ENCODE results near the gene ANKRD10. TPM values are rescaled to one million over a fixed set of nuclear protein-coding genes. Genes with fewer than 3 reads are reported as not detected.

Gene ANKRD10
- total and polyA plus RNA-seq, 2 of the 8 experiments (the other 6 are each of a cell fraction or from before 2014, with no cell fraction given): 146 to 218 TPM

- no peak overlapping the region for H2BK20ac ChIP-seq (ENCODE audit: low read length)
- H4K5ac ChIP-seq (ENCODE audit: insufficient read length, low read depth, low read length): no peak overlapping the region
- no peaks in the 10 kb centered on the region for H3K23me2 ChIP-seq (ENCODE audit: low read depth, low read length)
- no peaks in the 10 kb centered on the region for H3K79me1 ChIP-seq (ENCODE audit: low read depth, low read length)
- H3K27ac ChIP-seq (ENCODE audit: low read depth, low read length): no peak overlapping the region
- H3K36me3 ChIP-seq (ENCODE audit: control insufficient read depth in 2 of 4, insufficient read depth in 4 of 4, low read length in 3 of 4): no peaks in the 10 kb centered on the region
- H2BK120ac ChIP-seq (replicated peaks; ENCODE audit: low read depth, low read length): no peak overlapping the region
- no peak overlapping the region for H3K14ac ChIP-seq (ENCODE audit: insufficient read length)
- no peaks in the 10 kb centered on the region for H3K79me2 ChIP-seq (ENCODE audit: control insufficient read depth in 1 of 2, insufficient read depth in 2 of 2, low read length in 2 of 2)
- no peak overlapping the region for H2BK5ac ChIP-seq (ENCODE audit: low read depth, low read length)
- no peaks in the 10 kb centered on the region for H3K4me1 ChIP-seq (replicated peaks in 1 of 4; ENCODE audit: control insufficient read depth in 3 of 4, insufficient read depth in 4 of 4, low read length in 3 of 4)
- H4K91ac ChIP-seq (replicated peaks; ENCODE audit: insufficient read length, low read length): no peak overlapping the region
- no peaks in the 10 kb centered on the region for H4K20me1 ChIP-seq (replicated peaks in 1 of 2; ENCODE audit: control insufficient read depth in 1 of 2, insufficient read depth in 2 of 2, low read length in 2 of 2)
- no peaks in the 10 kb centered on the region for H3K27me3 ChIP-seq (replicated peaks in 1 of 4; ENCODE audit: control insufficient read depth in 3 of 4, extremely low read depth in 1 of 4, insufficient read depth in 3 of 4, low read length in 3 of 4)
- ChIA-PET CTCF (ENCODE audit: partially characterized antibody) (interaction anchor here (0.6 kb wide), 1 partner anchor 242 kb away, joined by 3 read pairs; no protein-coding TSS in a partner anchor), POLR2A (ENCODE audit: partially characterized antibody) (no interaction called here)
- no peak overlapping the region for H3K56ac ChIP-seq (replicated peaks; ENCODE audit: insufficient read length, low read depth, low read length)
- H4K8ac ChIP-seq (ENCODE audit: extremely low read depth, insufficient read depth, low read length): no peak overlapping the region
- H3K4me2 ChIP-seq (ENCODE audit: insufficient read depth in 1 of 2, low read depth in 2 of 2, low read length in 2 of 2): no peak overlapping the region
- no peak overlapping the region for H2BK12ac ChIP-seq (ENCODE audit: low read depth, low read length)
- H2AK5ac ChIP-seq (ENCODE audit: low read depth, low read length): no peak overlapping the region
- H3K4me3 ChIP-seq (ENCODE audit: extremely low read depth in 1 of 4, insufficient read depth in 2 of 4, low read depth in 3 of 4, low read length in 4 of 4): no peak overlapping the region
- 74% methylated on average over 7 of the region's 7 CpGs; no CpG with 5 or more reads in 1 of the 2 experiments for WGBS, 2 experiments (ENCODE audit: extremely low coverage in 1 of 2, insufficient coverage in 1 of 2, insufficient read length in 1 of 2, insufficient replicate concordance in 2 of 2, low coverage in 1 of 2, low lambda C conversion rate in 2 of 2, missing lambda C conversion rate in 1 of 2)
- H3K23ac ChIP-seq (ENCODE audit: insufficient read length): no peak overlapping the region
- no peaks in the 10 kb centered on the region for H3K9me3 ChIP-seq (ENCODE audit: insufficient read depth in 2 of 2, low read depth in 1 of 2, low read length in 1 of 2)
- H3K18ac ChIP-seq (ENCODE audit: extremely low read depth, low read length): no peak overlapping the region
- TF ChIP-seq SP4 (IDR thresholded peaks at IDR 0.05; ENCODE audit: low read length): no peak
- no peak for TF ChIP-seq SRF (IDR thresholded peaks at IDR 0.05; ENCODE audit: low read depth, low read length)
- no peak for TF ChIP-seq SAP30 (IDR thresholded peaks at IDR 0.05; ENCODE audit: insufficient read depth, insufficient replicate concordance, low read length)
- no peak for TF ChIP-seq NRF1 (IDR thresholded peaks at IDR 0.05; ENCODE audit: low read depth, low read length)
- no peak for TF ChIP-seq PHF8 (conservative IDR thresholded peaks at IDR 0.05; ENCODE audit: low read depth, low read length)
- no peak for TF ChIP-seq ATF3 (IDR thresholded peaks at IDR 0.05; ENCODE audit: insufficient read depth, low read depth, low read length)
- no peak for TF ChIP-seq BACH1 (IDR thresholded peaks at IDR 0.05; ENCODE audit: low read length)
- TF ChIP-seq RXRA (IDR thresholded peaks at IDR 0.05; ENCODE audit: insufficient read depth, low read depth, low read length): no peak
- no peak overlapping the region for H3K9ac ChIP-seq (replicated peaks in 1 of 4; ENCODE audit: extremely low read depth in 1 of 4, low read depth in 3 of 4, low read length in 3 of 4)
- H3K4ac ChIP-seq (replicated peaks; ENCODE audit: insufficient read length, low read depth, low read length): no peak overlapping the region
- no peak for DNase-seq (ENCODE audit: low read depth in 1 of 2, low spot score in 2 of 2)
- H2BK15ac ChIP-seq (ENCODE audit: low read length): no peak overlapping the region
- no peak for FAIRE-seq
- no peak overlapping the region for H2AFZ ChIP-seq (ENCODE audit: low read length)
Measured at GRCh38 chr13:110835721-110836604, 78.9 kb downstream of the ANKRD10 start.

Data from H1 (cell line).